Measurements from ENCODE around the gene BICD1. TPM values are rescaled to one million over a fixed set of nuclear protein-coding genes. Genes with fewer than 3 reads are reported as not detected.

Gene BICD1
- total RNA-seq, 2 donors from 2014 or later = 14.3 to 15.3 TPM

DNA sequence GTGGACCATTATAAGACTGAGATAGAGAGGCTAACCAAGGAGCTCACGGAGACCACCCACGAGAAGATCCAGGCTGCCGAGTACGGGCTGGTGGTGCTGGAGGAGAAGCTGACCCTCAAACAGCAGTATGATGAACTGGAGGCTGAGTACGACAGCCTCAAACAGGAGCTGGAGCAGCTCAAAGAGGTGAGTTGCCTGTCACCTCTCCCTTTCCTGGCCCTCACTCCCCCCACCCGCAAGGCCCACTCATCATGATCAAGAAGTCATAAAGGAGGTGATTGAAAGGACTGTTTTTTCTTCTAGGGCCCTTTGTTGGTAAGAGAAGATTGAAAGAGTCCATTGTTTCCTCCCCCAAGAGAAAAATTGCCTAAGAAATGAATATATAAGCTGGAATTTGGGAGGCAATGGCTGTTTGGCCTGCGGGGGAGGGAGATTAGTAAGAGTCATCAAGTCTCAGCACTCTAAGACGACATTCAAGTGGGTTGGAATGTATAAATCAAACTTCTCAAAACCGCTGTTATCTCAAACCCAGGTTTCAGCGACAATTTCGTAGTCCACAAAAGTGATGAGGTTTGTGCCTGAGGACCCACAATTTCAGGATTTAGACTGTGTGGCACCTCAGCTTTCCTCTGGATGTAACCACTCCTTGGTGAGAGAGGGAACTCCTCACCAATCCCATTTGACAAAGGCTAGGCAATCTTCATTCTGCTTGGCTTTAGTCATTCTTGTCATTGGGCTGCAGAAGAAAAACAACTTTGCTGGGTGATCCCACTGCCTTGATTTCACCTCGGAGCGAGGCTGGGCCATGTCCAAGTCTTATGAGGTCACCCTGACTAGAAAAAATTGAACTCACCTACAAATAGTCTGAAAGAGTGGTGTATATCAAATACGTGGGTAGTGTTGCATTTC lies 966 bp downstream of the BICD1 start:
- Mint-ChIP-seq H3K36me3 (ENCODE audit: insufficient read depth in 2 of 2) (peaks cover 2 to 4% of the 10 kb centered on the region in 2 donors), H3K27me3 (ENCODE audit: low read depth) (peaks cover 12% of the 10 kb centered on the region), H3K4me3 (peak overlapping the region; percentile 94 to 97), H3K4me1 (ENCODE audit: low read depth) (peaks cover 33% of the 10 kb centered on the region), H3K27ac (peak overlapping the region; percentile 29), H3K9me3 (no peaks in the 10 kb centered on the region)
- DNase-seq (peak; percentile 38 to 40), ATAC-seq (replicated peaks in 1 of 2) (peak; percentile 35 to 54)

DNA sequence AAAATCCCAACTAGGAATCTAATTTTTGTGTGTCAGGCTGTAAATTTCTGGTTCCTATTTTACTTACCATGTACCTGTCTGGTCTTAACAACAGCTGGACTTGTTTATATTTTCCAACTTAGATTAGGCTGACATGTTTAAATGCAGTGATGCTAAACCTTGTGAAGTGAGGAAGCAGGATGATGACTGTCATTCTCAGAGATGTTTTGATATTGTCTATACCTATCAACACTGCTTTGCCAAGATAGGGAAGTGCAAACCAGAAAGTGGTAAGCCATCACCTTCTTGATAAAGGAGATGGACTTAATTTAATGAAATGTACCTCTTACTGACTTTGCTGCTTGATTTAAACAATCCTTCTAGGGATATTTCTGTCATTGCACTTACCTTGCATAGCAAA lies 2.1 kb downstream of the BICD1 start:
- H3K27me3 Mint-ChIP-seq (ENCODE audit: low read depth) = peaks cover 12% of the 10 kb centered on the region
- peak overlapping the region; percentile 72 to 94 for H3K4me3 Mint-ChIP-seq
- no peaks in the 10 kb centered on the region for H3K9me3 Mint-ChIP-seq
- peaks cover 33% of the 10 kb centered on the region for H3K4me1 Mint-ChIP-seq (ENCODE audit: low read depth)
- ATAC-seq (replicated peaks in 1 of 2) = no peak
- DNase-seq = no peak
- peaks cover 2 to 4% of the 10 kb centered on the region in 2 donors for H3K36me3 Mint-ChIP-seq (ENCODE audit: insufficient read depth in 2 of 2)
- no peak overlapping the region for H3K27ac Mint-ChIP-seq

DNA sequence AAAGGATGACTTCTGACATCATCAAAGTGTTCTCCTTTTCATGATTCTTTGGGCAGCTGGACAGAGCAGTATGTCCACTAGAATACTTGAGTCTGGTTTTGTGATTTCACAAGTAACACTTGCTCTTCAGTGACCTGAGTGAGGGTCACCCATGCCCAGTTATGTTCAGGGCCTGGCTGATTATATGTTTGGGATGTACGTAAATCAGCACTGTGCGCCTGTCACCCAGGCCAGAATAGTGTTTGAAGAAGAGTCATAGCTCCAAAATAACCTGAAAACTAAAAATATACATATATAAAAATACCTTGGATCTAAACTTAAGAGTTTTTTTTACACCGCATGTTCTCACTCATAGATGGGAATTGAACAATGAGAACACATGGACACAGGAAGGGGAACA lies 3.8 kb downstream of the BICD1 start:
- Mint-ChIP-seq H3K4me1 (ENCODE audit: low read depth) (peaks cover 31% of the 10 kb centered on the region), H3K27me3 (ENCODE audit: low read depth) (peaks cover 9% of the 10 kb centered on the region), H3K27ac (no peak overlapping the region), H3K4me3 (no peak overlapping the region), H3K9me3 (no peaks in the 10 kb centered on the region), H3K36me3 (ENCODE audit: insufficient read depth in 2 of 2) (peaks cover 2 to 4% of the 10 kb centered on the region in 2 donors)
- ATAC-seq (replicated peaks in 1 of 2) (no peak), DNase-seq (no peak)

DNA sequence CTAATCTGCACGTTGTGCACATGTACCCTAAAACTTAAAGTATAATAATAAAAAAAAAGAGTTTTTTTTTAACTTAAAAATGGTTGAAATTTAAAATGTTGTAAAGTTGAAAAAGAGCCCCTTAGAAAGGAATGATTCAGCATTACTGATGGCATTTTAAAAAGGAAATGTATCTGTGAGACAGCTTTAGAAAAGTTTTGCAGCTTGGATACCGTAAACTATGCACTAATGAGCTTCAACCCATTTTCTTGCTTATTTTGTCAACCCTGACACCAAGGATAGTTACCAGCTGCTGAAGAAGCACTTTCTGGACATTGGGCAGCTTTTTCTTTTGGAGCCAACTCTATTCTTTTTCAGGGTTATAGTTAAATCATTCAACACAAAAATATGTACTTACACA lies 4.3 kb downstream of the BICD1 start:
- Mint-ChIP-seq H3K4me3 (no peak overlapping the region), H3K9me3 (no peaks in the 10 kb centered on the region), H3K27me3 (ENCODE audit: low read depth) (peaks cover 4% of the 10 kb centered on the region), H3K36me3 (ENCODE audit: insufficient read depth in 2 of 2) (peaks cover 1 to 3% of the 10 kb centered on the region in 2 donors), H3K4me1 (ENCODE audit: low read depth) (peaks cover 25% of the 10 kb centered on the region), H3K27ac (no peak overlapping the region)
- no peak for DNase-seq
- ATAC-seq (replicated peaks in 1 of 2) = no peak

DNA sequence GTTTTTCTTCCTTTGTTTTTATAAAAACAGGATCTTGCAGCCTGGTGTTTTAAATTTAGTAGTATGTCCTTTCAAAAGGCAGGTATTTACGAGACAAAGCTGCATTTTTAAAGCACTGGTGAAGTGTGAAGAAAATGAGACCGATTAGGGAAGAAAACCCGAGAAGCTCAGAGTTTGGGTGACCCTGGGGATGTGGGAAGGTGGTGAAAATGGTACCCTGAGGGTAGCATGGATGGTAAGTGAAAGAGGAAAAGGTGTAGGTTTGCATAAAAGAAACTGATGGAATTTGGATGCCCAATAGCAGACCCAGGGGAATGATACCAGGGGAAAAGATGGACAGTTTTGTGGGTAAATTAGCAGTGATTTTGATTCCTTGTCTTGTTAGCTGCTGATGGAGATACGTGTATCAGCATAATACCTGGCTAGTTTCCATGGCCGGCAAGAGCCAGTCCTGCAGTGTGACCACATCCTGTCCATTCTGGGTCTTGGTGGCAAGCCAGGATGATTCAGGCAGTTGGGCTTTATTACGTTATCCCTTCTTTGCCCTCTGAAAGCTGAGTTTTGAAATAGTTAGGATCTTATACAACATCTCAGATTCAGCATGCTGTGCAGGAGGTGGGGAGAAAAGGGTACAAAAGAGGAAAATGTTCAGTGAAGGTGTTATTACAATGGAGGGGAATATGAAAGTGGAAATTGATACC lies 8.9 kb downstream of the BICD1 start:
- no peak for ATAC-seq (replicated peaks in 1 of 2)

DNA sequence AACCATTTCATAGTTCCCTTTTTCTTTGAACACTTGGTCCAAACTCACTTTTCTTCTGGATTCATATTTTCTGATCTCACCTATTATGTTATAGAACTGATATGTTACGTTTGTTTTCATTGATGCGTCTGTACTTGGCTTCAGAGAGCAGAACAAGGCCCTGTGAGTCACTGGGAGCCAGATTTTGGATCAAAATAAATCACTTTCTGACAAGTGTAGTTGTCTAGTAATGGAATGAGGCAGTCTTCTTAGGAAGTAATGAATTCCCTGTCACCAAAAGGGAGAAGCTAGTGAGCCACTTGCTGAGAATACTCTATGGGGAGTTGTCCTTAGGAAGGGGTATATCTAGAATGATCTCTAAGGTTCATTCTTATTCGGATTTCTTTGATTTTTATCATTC lies 10.2 kb downstream of the BICD1 start:
- DNase-seq = no peak
- no peaks in the 10 kb centered on the region for H3K27me3 Mint-ChIP-seq (ENCODE audit: low read depth)
- ATAC-seq (replicated peaks in 1 of 2) = no peak
- H3K4me3 Mint-ChIP-seq = no peak overlapping the region
- no peak overlapping the region for H3K27ac Mint-ChIP-seq
- peaks cover 0 to under 1% of the 10 kb centered on the region in 2 donors for H3K36me3 Mint-ChIP-seq (ENCODE audit: insufficient read depth in 2 of 2)
- H3K4me1 Mint-ChIP-seq (ENCODE audit: low read depth) = peaks cover 12% of the 10 kb centered on the region
- no peaks in the 10 kb centered on the region for H3K9me3 Mint-ChIP-seq

More for the DNA sequence above, 8.9 kb downstream of the BICD1 start:
- H3K4me3 Mint-ChIP-seq = no peak overlapping the region
- H3K27ac Mint-ChIP-seq = no peak overlapping the region
- no peak for DNase-seq
- no peaks in the 10 kb centered on the region for H3K27me3 Mint-ChIP-seq (ENCODE audit: low read depth)
- no peaks in the 10 kb centered on the region for H3K9me3 Mint-ChIP-seq
- H3K36me3 Mint-ChIP-seq (ENCODE audit: insufficient read depth in 2 of 2) = peaks cover 0 to 2% of the 10 kb centered on the region in 2 donors
- H3K4me1 Mint-ChIP-seq (ENCODE audit: low read depth) = peaks cover 6% of the 10 kb centered on the region

DNA sequence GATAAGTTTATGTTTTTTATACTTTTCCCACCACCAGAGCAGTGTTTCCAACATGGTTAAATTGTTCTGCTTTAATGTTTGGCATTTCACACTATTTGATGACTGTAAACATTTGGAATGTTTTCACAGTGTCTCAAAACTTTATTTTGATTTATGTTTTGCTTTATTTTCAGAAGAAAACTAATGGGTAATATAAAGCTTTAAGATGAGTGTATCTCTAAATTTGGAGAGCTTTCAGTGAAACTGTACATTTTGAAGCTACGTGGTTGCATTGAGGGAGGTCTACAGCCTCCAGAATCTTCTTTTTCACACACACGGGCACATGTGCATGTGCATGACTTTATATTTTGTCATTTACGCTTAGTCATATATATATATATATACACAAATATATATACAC lies 10.7 kb downstream of the BICD1 start:
- DNase-seq = no peak
- H3K9me3 Mint-ChIP-seq = no peaks in the 10 kb centered on the region
- ATAC-seq (replicated peaks in 1 of 2) = no peak
- no peaks in the 10 kb centered on the region for H3K27me3 Mint-ChIP-seq (ENCODE audit: low read depth)
- no peak overlapping the region for H3K27ac Mint-ChIP-seq
- no peak overlapping the region for H3K4me3 Mint-ChIP-seq
- no peaks in the 10 kb centered on the region for H3K36me3 Mint-ChIP-seq (ENCODE audit: insufficient read depth in 2 of 2)
- H3K4me1 Mint-ChIP-seq (ENCODE audit: low read depth) = peaks cover 12% of the 10 kb centered on the region

DNA sequence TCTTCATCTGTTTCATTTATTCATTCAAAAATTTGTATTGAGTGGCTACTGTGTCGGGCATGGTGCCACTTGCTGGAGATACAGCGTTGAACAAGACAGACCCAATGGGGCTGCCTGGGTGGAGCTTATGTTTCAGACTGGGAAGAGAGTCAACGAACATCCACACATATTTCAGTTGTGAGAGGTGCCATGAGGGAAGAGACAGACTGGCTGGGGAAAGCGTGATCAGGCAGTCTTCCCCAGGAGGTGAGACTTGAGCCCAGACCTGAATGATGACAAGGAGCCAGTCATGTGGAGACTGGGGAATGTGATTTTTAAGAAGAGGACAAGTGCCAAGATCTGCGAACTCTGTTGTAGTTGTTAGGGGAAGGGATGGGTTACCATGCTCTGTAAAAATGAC lies 12.2 kb downstream of the BICD1 start:
- H3K4me3 Mint-ChIP-seq = no peak overlapping the region
- peaks cover 1% of the 10 kb centered on the region for H3K27me3 Mint-ChIP-seq (ENCODE audit: low read depth)
- ATAC-seq (replicated peaks in 1 of 2) (no peak), DNase-seq (no peak)
- H3K9me3 Mint-ChIP-seq = no peaks in the 10 kb centered on the region
- no peaks in the 10 kb centered on the region for H3K36me3 Mint-ChIP-seq (ENCODE audit: insufficient read depth in 2 of 2)
- peaks cover 12% of the 10 kb centered on the region for H3K4me1 Mint-ChIP-seq (ENCODE audit: low read depth)
- H3K27ac Mint-ChIP-seq = no peak overlapping the region

DNA sequence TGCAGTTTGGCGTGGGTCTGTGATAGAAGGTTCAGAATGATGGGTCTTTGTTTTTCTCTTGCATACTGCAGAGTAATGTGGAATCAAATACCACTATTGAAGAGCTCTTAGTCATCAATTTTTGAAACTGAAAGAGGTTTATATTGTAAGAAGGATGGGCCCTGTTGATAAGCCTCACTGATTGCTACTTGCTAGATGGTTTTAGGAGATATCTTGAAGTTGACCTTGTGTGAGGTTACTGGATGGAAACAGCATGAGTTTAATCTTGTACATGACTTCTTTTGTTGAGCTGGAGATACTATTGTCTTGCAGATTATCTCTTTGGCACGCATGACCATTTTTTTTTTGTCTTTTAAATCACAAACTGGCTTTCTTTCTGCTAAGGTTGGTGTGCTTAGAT lies 13.8 kb downstream of the BICD1 start:
- Mint-ChIP-seq H3K27me3 (ENCODE audit: low read depth) (peaks cover 8% of the 10 kb centered on the region), H3K4me3 (no peak overlapping the region), H3K36me3 (ENCODE audit: insufficient read depth in 2 of 2) (no peaks in the 10 kb centered on the region), H3K9me3 (no peaks in the 10 kb centered on the region), H3K4me1 (ENCODE audit: low read depth) (peaks cover 19% of the 10 kb centered on the region), H3K27ac (no peak overlapping the region)
- ATAC-seq (replicated peaks in 1 of 2) (peak; percentile 77 to 84), DNase-seq (no peak)

DNA sequence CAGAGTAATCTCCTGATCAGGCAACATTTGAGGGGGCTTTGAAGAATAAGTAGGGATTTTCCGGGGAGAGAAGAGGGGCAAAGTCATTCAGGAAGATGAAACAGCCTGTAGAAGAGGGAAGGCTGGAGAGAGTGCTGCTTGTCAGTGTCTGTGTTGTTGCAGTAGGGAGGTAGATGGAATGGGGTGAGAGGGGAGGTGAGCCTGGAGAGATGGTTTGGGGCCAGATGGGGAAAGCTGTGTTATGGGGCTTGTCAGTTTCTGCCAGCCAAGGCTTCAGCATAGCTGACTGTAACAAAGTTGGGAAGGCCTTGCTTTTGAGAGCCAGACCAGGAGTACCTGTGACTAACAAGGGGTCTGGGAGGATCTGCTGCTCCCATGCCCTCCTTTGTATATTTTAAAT lies 18.0 kb downstream of the BICD1 start:
- DNase-seq = no peak
- Mint-ChIP-seq H3K36me3 (ENCODE audit: insufficient read depth in 2 of 2) (no peaks in the 10 kb centered on the region), H3K9me3 (no peaks in the 10 kb centered on the region), H3K4me1 (ENCODE audit: low read depth) (peaks cover 23% of the 10 kb centered on the region), H3K27me3 (ENCODE audit: low read depth) (peaks cover 8% of the 10 kb centered on the region), H3K4me3 (no peak overlapping the region), H3K27ac (no peak overlapping the region)
- no peak for ATAC-seq (replicated peaks in 1 of 2)

DNA sequence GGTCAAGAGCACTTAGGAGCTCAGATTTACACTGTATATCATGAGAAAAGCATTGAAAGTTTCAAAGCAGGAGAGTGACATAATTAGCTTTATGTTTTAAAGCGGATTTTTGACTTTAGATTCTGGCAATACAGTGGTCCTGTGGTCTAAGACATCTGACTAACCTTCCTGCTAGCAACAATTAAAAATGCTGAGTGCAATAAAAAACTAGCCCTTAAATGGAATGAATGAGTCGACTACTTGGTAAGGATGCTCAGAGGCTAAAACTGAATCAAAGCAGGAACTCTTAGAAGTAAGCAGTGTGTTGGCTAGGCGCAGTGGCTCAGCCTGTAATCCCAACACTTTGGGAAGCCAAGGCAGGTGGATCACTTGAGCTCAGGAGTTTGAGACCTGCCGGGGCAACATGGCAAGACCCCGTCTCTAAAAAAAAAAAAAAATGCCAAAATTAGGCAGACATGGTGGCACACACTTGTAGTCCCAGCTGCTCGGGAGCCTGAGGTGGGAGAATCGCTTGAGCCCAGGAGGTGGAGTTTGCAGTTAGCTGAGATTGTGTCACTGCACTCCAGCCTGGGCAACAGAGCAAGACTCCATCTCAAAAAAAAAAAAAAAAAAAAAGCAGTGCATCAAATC lies 18.9 kb downstream of the BICD1 start:
- Mint-ChIP-seq H3K27ac (no peak overlapping the region), H3K27me3 (ENCODE audit: low read depth) (peaks cover 8% of the 10 kb centered on the region), H3K9me3 (no peaks in the 10 kb centered on the region), H3K4me3 (no peak overlapping the region), H3K36me3 (ENCODE audit: insufficient read depth in 2 of 2) (no peaks in the 10 kb centered on the region), H3K4me1 (ENCODE audit: low read depth) (peaks cover 16% of the 10 kb centered on the region)
- ATAC-seq (replicated peaks in 1 of 2) (peak; percentile 46 to 69), DNase-seq (no peak)

DNA sequence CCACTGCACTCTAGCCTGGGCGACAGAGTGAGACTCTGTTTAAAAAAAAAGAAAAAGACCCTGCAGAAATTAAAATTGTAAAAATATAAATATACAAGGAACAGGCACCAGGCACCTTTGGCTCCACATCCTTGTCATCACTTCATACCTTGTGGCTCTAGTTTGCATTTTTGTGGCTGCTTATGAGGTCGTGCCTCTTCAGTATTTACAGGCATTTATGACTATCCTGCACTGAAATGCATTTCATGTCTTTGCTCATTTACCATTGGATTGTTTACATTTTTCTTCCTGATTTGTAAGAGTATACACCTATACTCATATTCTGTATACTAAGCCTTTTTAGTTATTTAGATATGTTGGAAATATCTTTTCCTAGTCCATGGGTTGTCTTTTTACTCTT lies 20.1 kb downstream of the BICD1 start:
- no peak for ATAC-seq (replicated peaks in 1 of 2)
- Mint-ChIP-seq H3K27me3 (ENCODE audit: low read depth) (peaks cover 8% of the 10 kb centered on the region), H3K4me3 (no peak overlapping the region), H3K4me1 (ENCODE audit: low read depth) (peaks cover 11% of the 10 kb centered on the region), H3K9me3 (no peaks in the 10 kb centered on the region), H3K27ac (no peak overlapping the region), H3K36me3 (ENCODE audit: insufficient read depth in 2 of 2) (no peaks in the 10 kb centered on the region)
- DNase-seq = no peak

DNA sequence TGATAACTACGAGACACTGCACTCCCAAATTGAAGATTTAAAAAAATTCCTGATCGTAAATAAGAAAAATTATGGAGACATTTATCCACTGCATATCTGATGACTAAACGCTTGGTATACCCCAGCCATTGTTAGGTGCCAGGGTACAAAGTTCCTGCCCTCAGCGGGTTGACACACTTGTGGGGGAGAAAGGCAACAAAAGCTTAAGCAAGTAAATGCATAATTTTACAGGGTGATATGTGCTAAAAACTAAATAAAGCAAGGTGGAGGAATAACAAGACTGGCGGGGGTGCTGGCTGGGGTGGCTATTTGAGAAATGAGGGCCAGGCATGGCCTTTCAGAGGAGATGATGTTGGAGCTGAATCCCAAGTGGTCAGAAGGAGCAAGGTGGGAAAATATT lies 25.0 kb downstream of the BICD1 start:
- ATAC-seq (replicated peaks in 1 of 2) (no peak), DNase-seq (no peak)
- no peaks in the 10 kb centered on the region for H3K9me3 Mint-ChIP-seq
- no peak overlapping the region for H3K27ac Mint-ChIP-seq
- H3K4me1 Mint-ChIP-seq (ENCODE audit: low read depth) = peaks cover 29% of the 10 kb centered on the region
- H3K4me3 Mint-ChIP-seq = no peak overlapping the region
- peaks cover 14% of the 10 kb centered on the region for H3K27me3 Mint-ChIP-seq (ENCODE audit: low read depth)
- H3K36me3 Mint-ChIP-seq (ENCODE audit: insufficient read depth in 2 of 2) = no peaks in the 10 kb centered on the region
